GM18867 (cell line): ENCODE measurements around the gene KREMEN2.
"Not testable (repeated sequence)": the region's sequence is repeated elsewhere in the genome, so short reads cannot be mapped to it uniquely, and the experiment has no call there.

Source experiments
- ATAC-seq: cut with Tn5 transposase; IDR thresholded peaks from one replicate; pipeline ENCODE4 v1.9.1; 2021; ENCODE audit warnings: mild to moderate bottlenecking, moderate library complexity; ENCODE audit not compliant: unreplicated experiment

The KREMEN2 gene

GRCh38 chr16:2939968-2940367 is 24.1 kb upstream of the KREMEN2 start:
- ATAC-seq, result no peak

GRCh38 chr16:2942045-2942444 is 22.0 kb upstream of the KREMEN2 start:
- no peak for ATAC-seq

- not testable (repeated sequence) for ATAC-seq
These were observed 20.4 kb upstream of the KREMEN2 start for GRCh38 chr16:2943716-2944115.

- ATAC-seq, result no peak
These were observed 17.4 kb upstream of the KREMEN2 start for GRCh38 chr16:2946649-2947048.

- no peak for ATAC-seq
These were observed 15.0 kb upstream of the KREMEN2 start for GRCh38 chr16:2948807-2949704.

- no peak for ATAC-seq
These were observed 14.2 kb upstream of the KREMEN2 start for GRCh38 chr16:2949705-2950352.

- no peak for ATAC-seq
These were observed 13.7 kb upstream of the KREMEN2 start for GRCh38 chr16:2950353-2950724.

GRCh38 chr16:2950773-2951172 is 13.3 kb upstream of the KREMEN2 start:
- ATAC-seq, result no peak

GRCh38 chr16:2952679-2953078 is 11.4 kb upstream of the KREMEN2 start:
- ATAC-seq, result no peak

GRCh38 chr16:2953706-2954627 is 10.1 kb upstream of the KREMEN2 start:
- no peak for ATAC-seq

GRCh38 chr16:2954656-2955381 is 9.3 kb upstream of the KREMEN2 start:
- ATAC-seq, result no peak

- ATAC-seq, result no peak
These were observed 8.7 kb upstream of the KREMEN2 start for GRCh38 chr16:2955438-2955778.

GRCh38 chr16:2955779-2956578 is 8.1 kb upstream of the KREMEN2 start:
- ATAC-seq, result no peak

- ATAC-seq, result no peak
These were observed 7.5 kb upstream of the KREMEN2 start for GRCh38 chr16:2956579-2956956.

- ATAC-seq, result no peak
These were observed 4.9 kb upstream of the KREMEN2 start for GRCh38 chr16:2959206-2959605.

- ATAC-seq, result no peak
These were observed 3.7 kb upstream of the KREMEN2 start for GRCh38 chr16:2960183-2961010.

- ATAC-seq, result no peak
These were observed 1.6 kb upstream of the KREMEN2 start for GRCh38 chr16:2962334-2963073.

GRCh38 chr16:2963074-2963722 is 877 bp upstream of the KREMEN2 start:
- no peak for ATAC-seq
